ENCODE results near the gene FIZ1. TPM values are rescaled to one million over a fixed set of nuclear protein-coding genes. Genes with fewer than 3 reads are reported as not detected.

Gene FIZ1
- total RNA-seq, 1 donor from 2014 or later: 4.8 TPM

DNA sequence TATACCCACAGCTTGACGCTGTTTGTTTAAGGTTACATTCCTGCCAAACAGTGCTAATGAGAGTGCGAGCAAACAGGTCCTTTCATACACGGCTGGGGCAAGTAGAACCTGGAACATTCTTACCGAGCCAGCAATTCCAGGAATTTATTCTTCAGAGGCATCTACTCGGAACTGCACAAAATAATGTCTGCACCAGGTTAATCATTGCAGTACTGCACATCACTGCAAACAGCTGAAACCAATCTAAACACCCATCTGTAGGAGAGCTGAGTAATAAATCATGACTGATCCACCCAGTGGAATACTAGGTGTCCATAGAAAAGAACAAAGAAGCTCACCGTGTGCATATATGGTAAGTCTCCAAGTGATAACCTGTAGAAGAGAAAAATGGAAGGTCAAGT lies 17.5 kb downstream of the FIZ1 start:
- no peak overlapping the region for H2AFZ ChIP-seq (replicated peaks)
- TF ChIP-seq EZH2phosphoT487 (IDR thresholded peaks at IDR 0.05) (no peak), EZH2 (IDR thresholded peaks at IDR 0.05) (no peak)
- TF ChIP-seq, protein P1, sequence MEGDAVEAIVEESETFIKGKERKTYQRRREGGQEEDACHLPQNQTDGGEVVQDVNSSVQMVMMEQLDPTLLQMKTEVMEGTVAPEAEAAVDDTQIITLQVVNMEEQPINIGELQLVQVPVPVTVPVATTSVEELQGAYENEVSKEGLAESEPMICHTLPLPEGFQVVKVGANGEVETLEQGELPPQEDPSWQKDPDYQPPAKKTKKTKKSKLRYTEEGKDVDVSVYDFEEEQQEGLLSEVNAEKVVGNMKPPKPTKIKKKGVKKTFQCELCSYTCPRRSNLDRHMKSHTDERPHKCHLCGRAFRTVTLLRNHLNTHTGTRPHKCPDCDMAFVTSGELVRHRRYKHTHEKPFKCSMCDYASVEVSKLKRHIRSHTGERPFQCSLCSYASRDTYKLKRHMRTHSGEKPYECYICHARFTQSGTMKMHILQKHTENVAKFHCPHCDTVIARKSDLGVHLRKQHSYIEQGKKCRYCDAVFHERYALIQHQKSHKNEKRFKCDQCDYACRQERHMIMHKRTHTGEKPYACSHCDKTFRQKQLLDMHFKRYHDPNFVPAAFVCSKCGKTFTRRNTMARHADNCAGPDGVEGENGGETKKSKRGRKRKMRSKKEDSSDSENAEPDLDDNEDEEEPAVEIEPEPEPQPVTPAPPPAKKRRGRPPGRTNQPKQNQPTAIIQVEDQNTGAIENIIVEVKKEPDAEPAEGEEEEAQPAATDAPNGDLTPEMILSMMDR (IDR thresholded peaks at IDR 0.05): no peak
- H3K79me2 ChIP-seq (ENCODE audit: low read depth): peaks cover 22% of the 10 kb centered on the region
- Mint-ChIP-seq H3K27me3 (ENCODE audit: insufficient read depth, low read depth) (peaks cover 2% of the 10 kb centered on the region), H3K4me1 (peaks cover 34% of the 10 kb centered on the region), H3K4me3 (peak overlapping the region; percentile 90), H3K27ac (peak overlapping the region; percentile 66), H3K36me3 (peaks cover 5% of the 10 kb centered on the region), H3K9me3 (no peaks in the 10 kb centered on the region)
- no peaks in the 10 kb centered on the region for H3K9me3 ChIP-seq (ENCODE audit: low read depth)
- H4K20me1 ChIP-seq (ENCODE audit: low read depth): peaks cover 9% of the 10 kb centered on the region
- no peak overlapping the region for H3K4me3 ChIP-seq
- H3K4me1 ChIP-seq: no peaks in the 10 kb centered on the region
- no peak for DNase-seq (ENCODE audit: low spot score)
- H3K27me3 ChIP-seq: no peaks in the 10 kb centered on the region
- no peak overlapping the region for H3K9ac ChIP-seq
- peaks cover 40% of the 10 kb centered on the region for H3F3A ChIP-seq (ENCODE audit: low read depth)
- H3K27ac ChIP-seq: no peak overlapping the region
- H3K36me3 ChIP-seq: no peaks in the 10 kb centered on the region
- no peak overlapping the region for H3K4me2 ChIP-seq

DNA sequence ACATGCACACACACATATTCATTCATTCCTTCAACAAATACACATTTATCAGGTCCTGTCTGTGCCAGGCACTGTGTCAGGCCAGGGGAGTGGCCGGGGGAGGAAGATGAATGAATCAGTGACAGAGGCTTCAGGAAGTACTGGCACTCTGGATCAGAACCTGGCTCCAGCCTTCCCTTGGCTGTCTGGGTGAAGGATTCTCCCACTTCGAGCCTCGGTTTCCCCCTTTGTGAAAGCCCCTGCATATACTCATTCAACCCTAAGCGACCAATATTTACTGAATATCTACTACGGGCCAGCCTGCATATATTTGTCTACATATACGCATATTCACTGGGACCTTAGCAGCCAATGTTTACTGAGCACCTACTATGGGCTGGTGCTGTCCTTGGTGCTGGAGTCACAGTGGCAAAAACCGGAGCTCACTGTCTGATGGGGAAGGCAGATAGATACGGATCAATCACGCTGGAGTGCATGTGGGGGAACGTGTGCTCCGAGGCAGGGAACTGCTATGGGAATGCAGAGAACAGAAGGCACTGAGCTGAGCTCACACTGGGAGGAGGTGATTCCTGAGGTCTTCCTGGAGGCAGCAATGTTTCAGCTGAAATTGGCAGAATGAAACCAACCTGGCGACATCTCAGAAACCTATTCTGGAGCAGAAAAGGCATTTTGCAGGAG lies 18.0 kb downstream of the FIZ1 start:
- Histone ChIP-seq H3F3A (ENCODE audit: low read depth) (peaks cover 36% of the 10 kb centered on the region), H4K20me1 (ENCODE audit: low read depth) (peaks cover 9% of the 10 kb centered on the region), H3K9me3 (ENCODE audit: low read depth) (no peaks in the 10 kb centered on the region), H3K4me1 (no peaks in the 10 kb centered on the region), H2AFZ (replicated peaks) (no peak overlapping the region), H3K27me3 (no peaks in the 10 kb centered on the region), H3K4me2 (peak overlapping the region; percentile 94), H3K36me3 (no peaks in the 10 kb centered on the region), H3K27ac (no peak overlapping the region), H3K79me2 (ENCODE audit: low read depth) (peaks cover 22% of the 10 kb centered on the region), H3K4me3 (peak overlapping the region; percentile 87), H3K9ac (no peak overlapping the region)
- Mint-ChIP-seq H3K36me3 (peaks cover 8% of the 10 kb centered on the region), H3K27me3 (ENCODE audit: insufficient read depth, low read depth) (peaks cover 2% of the 10 kb centered on the region), H3K27ac (no peak overlapping the region), H3K4me1 (peaks cover 28% of the 10 kb centered on the region), H3K9me3 (no peaks in the 10 kb centered on the region), H3K4me3 (peak overlapping the region; percentile 90)
- TF ChIP-seq EZH2 (IDR thresholded peaks at IDR 0.05): no peak
- peak; percentile 49 for DNase-seq (ENCODE audit: low spot score)

GRCh38 chr19:55580628-55581144 lies 18.6 kb downstream of the FIZ1 start, which contains the start of gene ZNF579:
Gene ZNF579, minus strand, starts transcription at chr19:55580848. Its CDS starts 1,209 bp downstream, at chr19:55579639.
- Histone ChIP-seq H3K4me3 (peak within 1 kb of the TSS; percentile 87), H2AFZ (replicated peaks) (no peak within 1 kb of the TSS), H3K27ac (peak within 1 kb of the TSS; percentile 70), H4K20me1 (ENCODE audit: low read depth) (peaks cover 9% of the 10 kb centered on the region), H3K4me2 (peak within 1 kb of the TSS; percentile 94), H3F3A (ENCODE audit: low read depth) (peaks cover 34% of the 10 kb centered on the region), H3K27me3 (no peaks in the 10 kb centered on the region), H3K79me2 (ENCODE audit: low read depth) (peaks cover 22% of the 10 kb centered on the region), H3K9ac (peak within 1 kb of the TSS; percentile 86), H3K36me3 (no peaks in the 10 kb centered on the region), H3K4me1 (no peaks in the 10 kb centered on the region), H3K9me3 (ENCODE audit: low read depth) (no peaks in the 10 kb centered on the region)
- peak; percentile 87 for DNase-seq (ENCODE audit: low spot score)
- no peak for TF ChIP-seq EZH2phosphoT487 (IDR thresholded peaks at IDR 0.05)
- TF ChIP-seq EZH2 (IDR thresholded peaks at IDR 0.05): no peak
- Mint-ChIP-seq H3K9me3 (no peaks in the 10 kb centered on the region), H3K27me3 (ENCODE audit: insufficient read depth, low read depth) (peaks cover 2% of the 10 kb centered on the region), H3K4me3 (peak within 1 kb of the TSS; percentile 90), H3K4me1 (peaks cover 23% of the 10 kb centered on the region), H3K27ac (peak within 1 kb of the TSS; percentile 50), H3K36me3 (peaks cover 12% of the 10 kb centered on the region)

DNA sequence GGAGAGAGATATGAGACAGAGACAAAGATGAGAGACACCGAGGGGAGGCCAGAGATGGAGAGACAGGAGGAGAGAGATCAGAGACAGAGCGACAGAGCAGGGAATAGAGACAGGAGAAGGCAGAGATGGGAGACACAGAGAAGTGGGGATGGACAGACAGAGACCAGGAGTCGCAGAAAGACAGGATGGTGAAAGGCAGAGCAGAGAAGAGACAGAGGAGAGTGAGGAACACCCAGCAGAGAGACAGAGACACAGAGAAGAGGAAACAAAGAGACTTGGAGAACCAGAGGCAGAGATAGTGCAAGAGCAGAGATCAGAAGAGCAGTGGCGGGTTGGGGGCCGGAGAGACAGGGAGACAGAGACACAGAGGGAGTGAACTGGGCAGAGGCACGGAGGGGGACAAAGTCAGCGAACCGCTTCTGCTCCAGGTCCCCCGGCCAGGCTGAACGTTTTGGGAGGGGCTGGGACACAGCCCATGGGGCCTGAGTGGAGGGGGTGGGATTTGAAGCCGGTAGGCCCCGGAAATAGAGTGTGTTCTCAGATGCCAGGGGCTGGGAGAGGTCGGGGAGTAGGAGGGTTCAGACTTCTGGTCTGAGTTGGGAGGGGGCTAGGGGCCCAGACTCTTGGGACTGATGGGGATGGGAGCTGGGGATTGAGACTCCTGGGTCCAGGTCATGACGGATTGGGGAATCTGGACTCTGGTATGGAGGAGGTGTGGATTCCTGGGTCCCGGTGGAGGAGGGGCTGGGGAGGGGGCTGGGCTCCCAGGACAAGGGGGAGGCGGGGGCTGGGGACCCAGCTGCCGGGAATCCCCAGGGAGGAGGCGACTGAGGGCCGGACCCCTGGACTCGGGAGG lies 19.3 kb downstream of the FIZ1 start:
- peak overlapping the region; percentile 94 for H3K4me2 ChIP-seq
- peak; percentile 56 for DNase-seq (ENCODE audit: low spot score)
- no peaks in the 10 kb centered on the region for H3K4me1 ChIP-seq
- H4K20me1 ChIP-seq (ENCODE audit: low read depth): peaks cover 9% of the 10 kb centered on the region
- H3K4me3 ChIP-seq: peak overlapping the region; percentile 87
- H3K9me3 ChIP-seq (ENCODE audit: low read depth): no peaks in the 10 kb centered on the region
- no peaks in the 10 kb centered on the region for H3K27me3 ChIP-seq
- TF ChIP-seq EZH2 (IDR thresholded peaks at IDR 0.05): no peak
- no peak for TF ChIP-seq EZH2phosphoT487 (IDR thresholded peaks at IDR 0.05)
- TF ChIP-seq, protein P1 (IDR thresholded peaks at IDR 0.05): no peak
- Mint-ChIP-seq H3K36me3 (peaks cover 12% of the 10 kb centered on the region), H3K4me3 (peak overlapping the region; percentile 90), H3K27ac (peak overlapping the region; percentile 50), H3K27me3 (ENCODE audit: insufficient read depth, low read depth) (peaks cover 2% of the 10 kb centered on the region), H3K4me1 (peaks cover 17% of the 10 kb centered on the region), H3K9me3 (no peaks in the 10 kb centered on the region)
- peak overlapping the region; percentile 86 for H3K9ac ChIP-seq
- peak overlapping the region; percentile 70 for H3K27ac ChIP-seq
- H2AFZ ChIP-seq (replicated peaks): no peak overlapping the region
- H3K36me3 ChIP-seq: no peaks in the 10 kb centered on the region
- H3F3A ChIP-seq (ENCODE audit: low read depth): peaks cover 28% of the 10 kb centered on the region
- H3K79me2 ChIP-seq (ENCODE audit: low read depth): peaks cover 22% of the 10 kb centered on the region

Measured in neural progenitor cell (in vitro differentiated cells).